PC-3 (cell line): ENCODE measurements around the gene FBXL16.

ENCODE experiments used
- EZH2 ChIP-seq: fragments of 300-600 bp; sonication (generic); IDR thresholded peaks from one replicate; pipeline ENCODE4 v1.6.1; 2017; ENCODE audit warnings: antibody characterized with exemption, mild to moderate bottlenecking, low read length; ENCODE audit not compliant: unreplicated experiment
- EZH2phosphoT487 ChIP-seq: fragments of 300-600 bp; sonication (generic); IDR thresholded peaks from 2 replicates; pipeline ENCODE4 v1.6.1; 2018; ENCODE audit warnings: mild to moderate bottlenecking, antibody characterized with exemption, low read length, borderline replicate concordance
- TF ChIP-seq, protein P1 (sequence below): fragments of 300-600 bp; sonication (generic); conservative IDR thresholded peaks from 2 replicates; pipeline ENCODE4 v1.5.1; 2017; ENCODE audit warnings: antibody characterized with exemption, low read depth, mild to moderate bottlenecking, low read length

- TF ChIP-seq, protein P1, sequence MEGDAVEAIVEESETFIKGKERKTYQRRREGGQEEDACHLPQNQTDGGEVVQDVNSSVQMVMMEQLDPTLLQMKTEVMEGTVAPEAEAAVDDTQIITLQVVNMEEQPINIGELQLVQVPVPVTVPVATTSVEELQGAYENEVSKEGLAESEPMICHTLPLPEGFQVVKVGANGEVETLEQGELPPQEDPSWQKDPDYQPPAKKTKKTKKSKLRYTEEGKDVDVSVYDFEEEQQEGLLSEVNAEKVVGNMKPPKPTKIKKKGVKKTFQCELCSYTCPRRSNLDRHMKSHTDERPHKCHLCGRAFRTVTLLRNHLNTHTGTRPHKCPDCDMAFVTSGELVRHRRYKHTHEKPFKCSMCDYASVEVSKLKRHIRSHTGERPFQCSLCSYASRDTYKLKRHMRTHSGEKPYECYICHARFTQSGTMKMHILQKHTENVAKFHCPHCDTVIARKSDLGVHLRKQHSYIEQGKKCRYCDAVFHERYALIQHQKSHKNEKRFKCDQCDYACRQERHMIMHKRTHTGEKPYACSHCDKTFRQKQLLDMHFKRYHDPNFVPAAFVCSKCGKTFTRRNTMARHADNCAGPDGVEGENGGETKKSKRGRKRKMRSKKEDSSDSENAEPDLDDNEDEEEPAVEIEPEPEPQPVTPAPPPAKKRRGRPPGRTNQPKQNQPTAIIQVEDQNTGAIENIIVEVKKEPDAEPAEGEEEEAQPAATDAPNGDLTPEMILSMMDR: no peak
- TF ChIP-seq EZH2 (no peak), EZH2phosphoT487 (no peak)
Observed at GRCh38 chr16:703406-703805, 2.2 kb downstream of the FBXL16 start.
